HepG2 (cell line): Measurements from ENCODE around the gene TMEM39B. TPM values are rescaled to one million over a fixed set of nuclear protein-coding genes. Genes with fewer than 3 reads are reported as not detected.

ENCODE experiments used
- ATAC-seq: fragments of 200-7000 bp; cut with Tn5 transposase; 3 replicates; pipeline ENCODE4 v1.9.1; 2020; ENCODE audit warnings: mild to moderate bottlenecking, moderate library complexity
- BruUV-seq: library from RNA; stranded (reverse); fragments of 400-500 nt; replicated peaks from 2 replicates; lab custom pipeline; 2021; lab: Mats Ljungman, UMichigan
- CTCF ChIA-PET: fragments of 300-600 bp; formaldehyde crosslinking; extraction: SDS; loops from one replicate; lab custom pipeline; 2021; ENCODE audit warnings: low total read pairs, inconsistent platforms, low intra/inter-chr PET ratio; lab: Yijun Ruan, JAX
- POLR2A ChIA-PET: fragments of 350-600 bp; sonication (Branson Sonifier 250); formaldehyde crosslinking; loops from one replicate; lab custom pipeline; 2020; ENCODE audit warnings: antibody characterized with exemption, inconsistent platforms; lab: Yijun Ruan, JAX
- DNase-seq: peaks from one replicate; pipeline ENCODE4 v3.0.0-alpha.2; 2015; ENCODE audit warnings: low spot score
- FAIRE-seq: peaks from 3 replicates; lab custom pipeline; 2011; peaks lifted over from hg19 to GRCh38; lab: Jason Lieb, UNC
- H2AFZ ChIP-seq: one replicate; pipeline ENCODE4 v1.6.1; 2011; ENCODE audit warnings: low read length, inconsistent platforms
- H3K27ac ChIP-seq: fragments of 300-600 bp; 3 replicates; pipeline ENCODE4 v1.8.0; 2011; ENCODE audit warnings: mixed run types, mild to moderate bottlenecking, mixed read lengths, low read length, inconsistent platforms; ENCODE audit not compliant: insufficient read depth; ENCODE audit errors: extremely low read length
- H3K27me3 ChIP-seq, 2 experiments: fragments of 200-600 bp in 1 of 2; 2 replicates in 1 of 2; 3 replicates in 1 of 2; pipeline versions ENCODE4 v1.6.0 to v1.8.0; 2011; ENCODE audit warnings: low read length in 2 of 2, mild to moderate bottlenecking in 2 of 2, moderate library complexity in 2 of 2, inconsistent platforms in 1 of 2; ENCODE audit not compliant: insufficient read depth in 2 of 2, control insufficient read depth in 1 of 2
- H3K36me3 ChIP-seq, 2 experiments: fragments of 200-600 bp in 1 of 2; replicated peaks in 1 of 2; 2 replicates in 1 of 2; 3 replicates in 1 of 2; pipeline versions ENCODE4 v1.5.1 to v1.8.0; 2011; ENCODE audit warnings: low read length in 2 of 2, inconsistent platforms in 1 of 2; ENCODE audit not compliant: insufficient read depth in 2 of 2, control insufficient read depth in 1 of 2
- H3K4me1 ChIP-seq: 2 replicates; pipeline ENCODE4 v1.5.1; 2012; ENCODE audit warnings: low read length, inconsistent platforms; ENCODE audit not compliant: insufficient read depth
- H3K4me2 ChIP-seq: 2 replicates; pipeline ENCODE4 v1.6.0; 2011; ENCODE audit warnings: low read depth, low read length, inconsistent platforms
- H3K4me3 ChIP-seq, 3 experiments: fragments of 200-600 bp in 1 of 3; sonication (generic), shearing (Covaris generic) in 1 of 3; replicated peaks in 1 of 3; 2 replicates each; pipeline ENCODE4 v1.5.1; 2011 to 2016; ENCODE audit warnings: low read length in 3 of 3, inconsistent platforms in 2 of 3, low read depth in 2 of 3, mild to moderate bottlenecking in 2 of 3, control low read depth in 1 of 3, mixed read lengths in 1 of 3; ENCODE audit not compliant: insufficient read depth in 1 of 3
- H3K79me2 ChIP-seq: one replicate; pipeline ENCODE4 v1.6.1; 2011; ENCODE audit warnings: low read length, inconsistent platforms; ENCODE audit not compliant: insufficient read depth
- H3K9ac ChIP-seq: 2 replicates; pipeline ENCODE4 v1.6.0; 2011; ENCODE audit warnings: mild to moderate bottlenecking, low read depth, low read length, inconsistent platforms; ENCODE audit not compliant: insufficient read depth
- H3K9me3 ChIP-seq: 2 replicates; pipeline ENCODE4 v1.5.1; 2012; ENCODE audit warnings: mild to moderate bottlenecking, low read length
- H4K20me1 ChIP-seq: 2 replicates; pipeline ENCODE4 v1.6.0; 2011; ENCODE audit warnings: inconsistent platforms, mild to moderate bottlenecking, low read length, moderate library complexity; ENCODE audit not compliant: insufficient read depth
- CENPX ChIP-seq: sonication (generic); formaldehyde crosslinking; IDR thresholded peaks from 2 replicates; pipeline ENCODE4 v1.9.0; 2021; ENCODE audit warnings: mild to moderate bottlenecking, missing genetic modification reagents, moderate library complexity
- EED ChIP-seq: sonication (generic); formaldehyde crosslinking; IDR thresholded peaks from 2 replicates; pipeline ENCODE4 v1.5.0; 2020; ENCODE audit warnings: mild to moderate bottlenecking, missing genetic modification reagents
- ELF1 ChIP-seq: sonication (generic); formaldehyde crosslinking; IDR thresholded peaks from 2 replicates; pipeline ENCODE4 v1.4.0; 2020; ENCODE audit warnings: missing genetic modification reagents
- GMEB1 ChIP-seq: sonication (generic); formaldehyde crosslinking; IDR thresholded peaks from 2 replicates; pipeline ENCODE4 v1.5.1; 2020; ENCODE audit warnings: missing genetic modification reagents, mild to moderate bottlenecking, borderline replicate concordance
- JUNB ChIP-seq: sonication (generic); formaldehyde crosslinking; IDR thresholded peaks from 2 replicates; pipeline ENCODE4 v1.8.0; 2022; ENCODE audit warnings: missing genetic modification reagents, mild to moderate bottlenecking, borderline replicate concordance
- KDM3A ChIP-seq: IDR thresholded peaks from 2 replicates; pipeline ENCODE4 v1.6.1; 2018; ENCODE audit warnings: low read depth, missing compliant biosample characterization
- MED8 ChIP-seq: sonication (generic); formaldehyde crosslinking; IDR thresholded peaks from 2 replicates; pipeline ENCODE4 v1.8.1; 2023; ENCODE audit warnings: mild to moderate bottlenecking, missing genetic modification reagents; ENCODE audit not compliant: insufficient replicate concordance
- NCOA1 ChIP-seq: sonication (generic); formaldehyde crosslinking; IDR thresholded peaks from 2 replicates; pipeline ENCODE4 v1.9.0; 2021; ENCODE audit warnings: missing genetic modification reagents
- PHF20 ChIP-seq: sonication (generic); formaldehyde crosslinking; IDR thresholded peaks from 2 replicates; pipeline ENCODE4 v1.5.0; 2020; ENCODE audit warnings: mild to moderate bottlenecking, missing genetic modification reagents
- ZBTB43 ChIP-seq: sonication (generic); formaldehyde crosslinking; conservative IDR thresholded peaks from 2 replicates; pipeline ENCODE4 v1.4.0; 2020; ENCODE audit warnings: missing genetic modification reagents
- ZIK1 ChIP-seq: sonication (generic); formaldehyde crosslinking; IDR thresholded peaks from 2 replicates; pipeline ENCODE4 v1.5.0; 2020; ENCODE audit warnings: mild to moderate bottlenecking, low read depth, missing genetic modification reagents, borderline replicate concordance
- ZKSCAN5 ChIP-seq: sonication (generic); formaldehyde crosslinking; IDR thresholded peaks from 2 replicates; pipeline ENCODE4 v1.5.1; 2020; ENCODE audit warnings: mild to moderate bottlenecking, missing genetic modification reagents
- ZNF121 ChIP-seq: sonication (generic); formaldehyde crosslinking; IDR thresholded peaks from 2 replicates; pipeline ENCODE4 v1.5.0; 2020; ENCODE audit warnings: mild to moderate bottlenecking, missing genetic modification reagents
- ZNF138 ChIP-seq: sonication (generic); formaldehyde crosslinking; IDR thresholded peaks from 2 replicates; pipeline ENCODE4 v1.5.0; 2020; ENCODE audit warnings: mild to moderate bottlenecking, low read depth, missing genetic modification reagents
- WGBS: methylation state at CpG from one replicate; pipeline ENCODE4 v1.1.6; 2017; ENCODE audit warnings: low lambda C conversion rate; 5-methylcytosine and 5-hydroxymethylcytosine counted together
- in situ Hi-C: cut with HindIII; loops from 2 replicates; pipeline ENCODE4 v1.10.0; 2017; ENCODE audit warnings: low pct_unique_long_range_greater_than_20kb; ENCODE audit not compliant: extremely low pct_ligation_motif_present
- intact Hi-C: fragments of 100-400 bp; cut with micrococcal nuclease; formaldehyde crosslinking; loops from one replicate; pipeline ENCODE4 v1.10.0; 2022; ENCODE audit not compliant: unreplicated experiment
- polyA plus RNA-seq, 8 experiments: library from polyadenylated mRNA; depleted of rRNA in 3 of 8; stranded (reverse) in 7 of 8; unstranded in 1 of 8; fragments of >200 nt; fragmentation: Illumina TruSeq in 4 of 8; extraction: Trizol in 4 of 8; gene quantifications; 2 replicates each; pipeline versions ENCODE4 v1.2.1 to v1.2.3, GENCODE V29; 2011 to 2016; ENCODE audit warnings: low read depth in 4 of 8, missing spikeins in 1 of 8, mixed read lengths in 1 of 8; ENCODE audit not compliant: insufficient read depth in 1 of 8
- total RNA-seq, 5 experiments: library from RNA; depleted of rRNA; stranded (reverse); fragments of >200 nt; fragmentation: Illumina TruSeq; extraction: Trizol; gene quantifications; 2 replicates each; pipeline ENCODE4 v1.2.3, GENCODE V29; 2016; ENCODE audit warnings: low read depth in 1 of 5
- TF ChIP-seq, protein P1 (sequence below): sonication (generic); formaldehyde crosslinking; IDR thresholded peaks from 2 replicates; pipeline ENCODE4 v1.5.1; 2020; ENCODE audit warnings: mild to moderate bottlenecking, missing genetic modification reagents, moderate library complexity
- TF ChIP-seq, protein P2 (sequence below): IDR thresholded peaks from 2 replicates; pipeline ENCODE4 v1.6.1; 2016; ENCODE audit warnings: missing genetic modification reagents, missing compliant biosample characterization

The TMEM39B gene
- total and polyA plus RNA-seq, 2 of the 13 experiments (the other 11 are each of a cell fraction or from before 2014, with no cell fraction given) = 4.9 to 10.4 TPM

GRCh38 chr1:32077451-32077850 lies 4.7 kb downstream of the TMEM39B start:
- no peak overlapping the region for H3K4me3 ChIP-seq
- H3K27me3 ChIP-seq = no peaks in the 10 kb centered on the region
- in situ Hi-C loops (no loop called here), intact Hi-C loops (no loop called here)
- ATAC-seq (no peak), FAIRE-seq (no peak), DNase-seq (no peak)
- H3K36me3 ChIP-seq = peaks cover 11 to 21% of the 10 kb centered on the region in 2 experiments; a peak in 4 of 5 replicates
- 92% methylated on average over 3 of the region's 3 CpGs for WGBS
- CTCF ChIA-PET = no interaction called here
- peaks cover 11% of the 10 kb centered on the region for H3K4me1 ChIP-seq
- peaks cover 4% of the 10 kb centered on the region for H3K79me2 ChIP-seq
- no peak overlapping the region for H3K9ac ChIP-seq
- H2AFZ ChIP-seq = no peak overlapping the region
- BruUV-seq = no TSS peak
- H3K4me2 ChIP-seq = no peak overlapping the region
- POLR2A ChIA-PET = no interaction called here
- no peaks in the 10 kb centered on the region for H3K9me3 ChIP-seq
- no peak overlapping the region for H3K27ac ChIP-seq
- H4K20me1 ChIP-seq = no peaks in the 10 kb centered on the region
- TF ChIP-seq GMEB1 (CRISPR knock-in tag) (no peak), NCOA1 (CRISPR knock-in tag) (no peak), MED8 (no peak), JUNB (CRISPR knock-in tag) (no peak), ZKSCAN5 (CRISPR knock-in tag) (no peak), ZNF121 (CRISPR knock-in tag) (no peak), EED (CRISPR knock-in tag) (no peak), KDM3A (CRISPR knock-in tag) (no peak), PHF20 (CRISPR knock-in tag) (no peak), CENPX (CRISPR knock-in tag) (no peak), ZIK1 (no peak), ZBTB43 (CRISPR knock-in tag) (no peak), ELF1 (CRISPR knock-in tag) (no peak), ZNF138 (CRISPR knock-in tag) (no peak)
- TF ChIP-seq, protein P1, sequence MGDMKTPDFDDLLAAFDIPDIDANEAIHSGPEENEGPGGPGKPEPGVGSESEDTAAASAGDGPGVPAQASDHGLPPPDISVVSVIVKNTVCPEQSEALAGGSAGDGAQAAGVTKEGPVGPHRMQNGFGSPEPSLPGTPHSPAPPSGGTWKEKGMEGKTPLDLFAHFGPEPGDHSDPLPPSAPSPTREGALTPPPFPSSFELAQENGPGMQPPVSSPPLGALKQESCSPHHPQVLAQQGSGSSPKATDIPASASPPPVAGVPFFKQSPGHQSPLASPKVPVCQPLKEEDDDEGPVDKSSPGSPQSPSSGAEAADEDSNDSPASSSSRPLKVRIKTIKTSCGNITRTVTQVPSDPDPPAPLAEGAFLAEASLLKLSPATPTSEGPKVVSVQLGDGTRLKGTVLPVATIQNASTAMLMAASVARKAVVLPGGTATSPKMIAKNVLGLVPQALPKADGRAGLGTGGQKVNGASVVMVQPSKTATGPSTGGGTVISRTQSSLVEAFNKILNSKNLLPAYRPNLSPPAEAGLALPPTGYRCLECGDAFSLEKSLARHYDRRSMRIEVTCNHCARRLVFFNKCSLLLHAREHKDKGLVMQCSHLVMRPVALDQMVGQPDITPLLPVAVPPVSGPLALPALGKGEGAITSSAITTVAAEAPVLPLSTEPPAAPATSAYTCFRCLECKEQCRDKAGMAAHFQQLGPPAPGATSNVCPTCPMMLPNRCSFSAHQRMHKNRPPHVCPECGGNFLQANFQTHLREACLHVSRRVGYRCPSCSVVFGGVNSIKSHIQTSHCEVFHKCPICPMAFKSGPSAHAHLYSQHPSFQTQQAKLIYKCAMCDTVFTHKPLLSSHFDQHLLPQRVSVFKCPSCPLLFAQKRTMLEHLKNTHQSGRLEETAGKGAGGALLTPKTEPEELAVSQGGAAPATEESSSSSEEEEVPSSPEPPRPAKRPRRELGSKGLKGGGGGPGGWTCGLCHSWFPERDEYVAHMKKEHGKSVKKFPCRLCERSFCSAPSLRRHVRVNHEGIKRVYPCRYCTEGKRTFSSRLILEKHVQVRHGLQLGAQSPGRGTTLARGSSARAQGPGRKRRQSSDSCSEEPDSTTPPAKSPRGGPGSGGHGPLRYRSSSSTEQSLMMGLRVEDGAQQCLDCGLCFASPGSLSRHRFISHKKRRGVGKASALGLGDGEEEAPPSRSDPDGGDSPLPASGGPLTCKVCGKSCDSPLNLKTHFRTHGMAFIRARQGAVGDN (CRISPR knock-in tag) = no peak
- TF ChIP-seq, protein P2, sequence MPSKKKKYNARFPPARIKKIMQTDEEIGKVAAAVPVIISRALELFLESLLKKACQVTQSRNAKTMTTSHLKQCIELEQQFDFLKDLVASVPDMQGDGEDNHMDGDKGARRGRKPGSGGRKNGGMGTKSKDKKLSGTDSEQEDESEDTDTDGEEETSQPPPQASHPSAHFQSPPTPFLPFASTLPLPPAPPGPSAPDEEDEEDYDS (CRISPR knock-in tag) = no peak
